ENCODE data around the gene SLC4A1.

GRCh38 chr17:44304651-44305050, 36.7 kb upstream of the SLC4A1 start:
- TF ChIP-seq CTCF (IDR thresholded peaks at IDR 0.05) (no peak), POLR2A (IDR thresholded peaks at IDR 0.05) (no peak)

Measured in testis (tissue), 2 donors.